Kidney (tissue), 14 donors: ENCODE measurements around the gene HAPLN2. TPM values are rescaled to one million over a fixed set of nuclear protein-coding genes. Genes with fewer than 3 reads are reported as not detected.
"Not testable (repeated sequence)": the region's sequence is repeated elsewhere in the genome, so short reads cannot be mapped to it uniquely, and the experiment has no call there.

Experiments
- DNase-seq, 5 donors: peaks; one replicate each; pipeline ENCODE4 v3.0.0-alpha.2; 2013 to 2020
- FAIRE-seq: peaks from 2 replicates; lab custom pipeline; 2012; peaks lifted over from hg19 to GRCh38; lab: Jason Lieb, UNC
- H3K27ac ChIP-seq, 2 donors: one replicate each; pipeline ENCODE4 v1.7.0; 2013; ENCODE audit warnings: low read depth in 2 of 2, low read length in 2 of 2, inconsistent platforms in 1 of 2
- H3K27me3 ChIP-seq: one replicate; pipeline ENCODE4 v1.7.1; 2013; ENCODE audit warnings: low read length, inconsistent platforms; ENCODE audit not compliant: control insufficient read depth, insufficient read depth
- H3K36me3 ChIP-seq, 3 donors: one replicate each; pipeline versions ENCODE4 v1.7.0 to v1.7.1; 2013; ENCODE audit warnings: low read length in 3 of 3, control low read depth in 1 of 3, inconsistent platforms in 1 of 3; ENCODE audit not compliant: insufficient read depth in 3 of 3, control insufficient read depth in 2 of 3
- H3K4me1 ChIP-seq, 3 donors: one replicate each; pipeline versions ENCODE4 v1.7.0 to v1.7.1; 2013; ENCODE audit warnings: low read length in 3 of 3, inconsistent platforms in 1 of 3, low read depth in 1 of 3; ENCODE audit not compliant: control insufficient read depth in 2 of 3, insufficient read depth in 2 of 3
- H3K4me3 ChIP-seq, 3 donors: one replicate each; pipeline versions ENCODE4 v1.7.0 to v1.8.1; 2013; ENCODE audit warnings: low read length in 3 of 3, control low read depth in 1 of 3, inconsistent platforms in 1 of 3
- H3K9ac ChIP-seq, 3 donors: one replicate each; pipeline versions ENCODE4 v1.7.0 to v1.7.1; 2013; ENCODE audit warnings: low read length in 3 of 3, control low read depth in 1 of 3, inconsistent platforms in 1 of 3
- H3K9me3 ChIP-seq, 3 donors: one replicate each; pipeline versions ENCODE4 v1.7.0 to v1.7.1; 2013; ENCODE audit warnings: low read length in 3 of 3, control low read depth in 1 of 3, inconsistent platforms in 1 of 3; ENCODE audit not compliant: control insufficient read depth in 2 of 3, insufficient read depth in 1 of 3
- CTCF ChIP-seq: IDR thresholded peaks from 3 replicates; pipeline ENCODE4 v1.5.1; 2012; ENCODE audit warnings: mild to moderate bottlenecking, moderate library complexity, borderline replicate concordance; ENCODE audit not compliant: insufficient read depth; ENCODE audit errors: extremely low read depth
- intact Hi-C: fragments of 100-400 bp; cut with DNase I; formaldehyde crosslinking; loops from one replicate; pipeline ENCODE4 v1.11.1; 2022
- polyA plus RNA-seq: library from polyadenylated mRNA; stranded (reverse); fragments of 350-450 nt; fragmentation: Illumina TruSeq; extraction: RNeasy Lipid Tissue Mini Kit (QIAGEN cat#74804); gene quantifications from one replicate; pipeline ENCODE4 v1.2.3, GENCODE V29; 2014; ENCODE audit warnings: low read depth, low replicate concordance; ENCODE audit not compliant: insufficient read depth
- total RNA-seq: library from RNA; stranded (reverse); fragmentation: NEBNext Ultra II Directional; extraction: Animal tissue kit (Norgen Biotek cat#: 25700); gene quantifications from one replicate; pipeline ENCODE4 v1.2.1, GENCODE V29; 2021
- donor health status: control.
- donor health status: control.
- donor health status: control.
- donor health status: control.
- donor health status: control.
- donor health status: DM: yes; HTN: yes; CAD: no.
- donor health status: Normal renal cell carcinoma (clear cell type).

The HAPLN2 gene
- total and polyA plus RNA-seq, 2 donors from 2014 or later: 0.30 to 1.9 TPM

- TF ChIP-seq CTCF: peak; percentile 85
- DNase-seq (peak in 3 of 5 donors; percentile 63 to 83 (median 73)), FAIRE-seq (no peak)
- no peaks in the 10 kb centered on the region for H3K4me1 ChIP-seq
- no peaks in the 10 kb centered on the region for H3K36me3 ChIP-seq
- H3K4me3 ChIP-seq: no peak overlapping the region
- no peak overlapping the region for H3K27ac ChIP-seq
- no peaks in the 10 kb centered on the region for H3K9me3 ChIP-seq
- no peak overlapping the region for H3K9ac ChIP-seq
- intact Hi-C loops: no loop called here
- peaks cover 3% of the 10 kb centered on the region for H3K27me3 ChIP-seq
These were observed 11.1 kb upstream of the HAPLN2 start for GRCh38 chr1:156608036-156608674.

GRCh38 chr1:156608981-156609380 lies 10.2 kb upstream of the HAPLN2 start:
- Histone ChIP-seq H3K36me3 (no peaks in the 10 kb centered on the region), H3K4me3 (no peak overlapping the region), H3K27me3 (peaks cover 3% of the 10 kb centered on the region), H3K9me3 (no peaks in the 10 kb centered on the region), H3K27ac (no peak overlapping the region), H3K4me1 (no peaks in the 10 kb centered on the region), H3K9ac (no peak overlapping the region)
- DNase-seq (peak in 2 of 5 donors; percentile 27 to 32), FAIRE-seq (no peak)
- intact Hi-C loops: no loop called here
- peak; percentile 38 for TF ChIP-seq CTCF

- FAIRE-seq, H3K9me3 ChIP-seq, intact Hi-C loops, H3K27ac ChIP-seq, H3K27me3 ChIP-seq, H3K4me1 ChIP-seq, H3K36me3 ChIP-seq, H3K9ac ChIP-seq, H3K4me3 ChIP-seq, DNase-seq: not testable (repeated sequence)
These were observed 9.1 kb upstream of the HAPLN2 start for GRCh38 chr1:156610072-156610471.

GRCh38 chr1:156612666-156613065 lies 6.5 kb upstream of the HAPLN2 start:
- H3K4me1 ChIP-seq: peaks cover 0 to 3% (median 0%) of the 10 kb centered on the region in 3 donors
- no peak overlapping the region for H3K27ac ChIP-seq
- no peaks in the 10 kb centered on the region for H3K36me3 ChIP-seq
- TF ChIP-seq CTCF: no peak
- no peaks in the 10 kb centered on the region for H3K9me3 ChIP-seq
- DNase-seq (no peak), FAIRE-seq (no peak)
- intact Hi-C loops: no loop called here
- H3K4me3 ChIP-seq: no peak overlapping the region
- no peak overlapping the region for H3K9ac ChIP-seq
- peaks cover 3% of the 10 kb centered on the region for H3K27me3 ChIP-seq
